Measurements from ENCODE around the gene DNMT1. TPM values are rescaled to one million over a fixed set of nuclear protein-coding genes. Genes with fewer than 3 reads are reported as not detected.

Gene DNMT1
- total and polyA plus RNA-seq, 12 donors = 11.8 to 36.4 (median 21.6) TPM

- intact Hi-C loops (cut with DNase I) = loop anchor here in 3 of 10 donors (1.0 to 5.0 kb wide), 2 partner anchors 13 to 146 kb away; partner anchors contain the start of genes MRPL4 (in 2 of the 3) and EIF3G (in 1 of the 3)
- DNase-seq = peak; percentile 97 to 99
- WGBS, 2 donors = 1 to 2% methylated on average over 71 of the region's 71 CpGs
Observed at GRCh38 chr19:10106100-10106936, 88.4 kb downstream of the DNMT1 start, which contains the start of gene PPAN. Gene PPAN, plus strand, starts transcription at chr19:10106362. Its CDS starts 33 bp downstream, at chr19:10106395.

DNA sequence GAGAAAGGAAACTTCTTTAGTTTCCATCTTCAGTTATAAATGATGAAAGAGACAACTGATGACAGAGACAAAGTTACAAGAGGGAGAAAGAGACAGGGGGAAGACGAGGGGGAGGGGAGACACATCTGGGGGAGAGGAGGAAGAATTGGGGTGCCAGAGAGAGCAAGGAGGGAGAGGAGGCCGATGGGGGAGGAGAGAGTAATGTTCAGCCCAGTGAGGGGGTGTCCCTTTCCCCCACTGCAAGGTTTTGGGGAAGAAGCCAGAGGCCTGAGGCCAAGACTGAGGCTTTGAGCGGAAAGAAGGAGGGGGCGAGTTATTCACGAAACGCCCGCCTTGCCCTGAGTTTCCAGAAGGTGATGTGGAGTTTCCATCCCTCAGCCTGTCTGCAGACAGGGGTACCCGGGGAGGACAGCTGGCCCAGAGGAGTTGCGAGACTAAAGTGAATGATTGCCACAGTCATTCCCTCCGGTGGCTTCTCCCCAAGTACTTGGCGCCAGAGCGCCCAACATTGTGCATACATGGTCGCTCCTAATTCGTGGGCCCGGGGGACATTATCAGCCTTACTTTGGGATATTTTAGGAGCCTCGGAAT lies 89.1 kb downstream of the DNMT1 start:
- peak overlapping the region in 5 of 10 donors; percentile 46 to 88 (median 85) for H3K27ac ChIP-seq
- no peak for TF ChIP-seq CTCF (IDR thresholded peaks at IDR 0.05)

More at GRCh38 chr19:10106100-10106936, 88.4 kb downstream of the DNMT1 start, which contains the start of gene PPAN:
- peak within 1 kb of the TSS; percentile 54 to 87 (median 79) for H3K4me3 ChIP-seq
- H3K9me3 ChIP-seq = no peaks in the 10 kb centered on the region
- peak within 1 kb of the TSS in 9 of 10 donors; percentile 69 to 88 (median 85) for H3K27ac ChIP-seq
- H3K4me1 ChIP-seq = peaks cover 5 to 52% (median 15%) of the 10 kb centered on the region in 9 donors
- peak; percentile 96 to 99 (median 98) for ATAC-seq
- H3K36me3 ChIP-seq = peaks cover 4 to 42% (median 29%) of the 10 kb centered on the region in 9 donors
- H3K27me3 ChIP-seq = no peaks in the 10 kb centered on the region
- peak in 2 of 9 donors; percentile 5 to 18 for TF ChIP-seq CTCF (IDR thresholded peaks at IDR 0.05)

DNA sequence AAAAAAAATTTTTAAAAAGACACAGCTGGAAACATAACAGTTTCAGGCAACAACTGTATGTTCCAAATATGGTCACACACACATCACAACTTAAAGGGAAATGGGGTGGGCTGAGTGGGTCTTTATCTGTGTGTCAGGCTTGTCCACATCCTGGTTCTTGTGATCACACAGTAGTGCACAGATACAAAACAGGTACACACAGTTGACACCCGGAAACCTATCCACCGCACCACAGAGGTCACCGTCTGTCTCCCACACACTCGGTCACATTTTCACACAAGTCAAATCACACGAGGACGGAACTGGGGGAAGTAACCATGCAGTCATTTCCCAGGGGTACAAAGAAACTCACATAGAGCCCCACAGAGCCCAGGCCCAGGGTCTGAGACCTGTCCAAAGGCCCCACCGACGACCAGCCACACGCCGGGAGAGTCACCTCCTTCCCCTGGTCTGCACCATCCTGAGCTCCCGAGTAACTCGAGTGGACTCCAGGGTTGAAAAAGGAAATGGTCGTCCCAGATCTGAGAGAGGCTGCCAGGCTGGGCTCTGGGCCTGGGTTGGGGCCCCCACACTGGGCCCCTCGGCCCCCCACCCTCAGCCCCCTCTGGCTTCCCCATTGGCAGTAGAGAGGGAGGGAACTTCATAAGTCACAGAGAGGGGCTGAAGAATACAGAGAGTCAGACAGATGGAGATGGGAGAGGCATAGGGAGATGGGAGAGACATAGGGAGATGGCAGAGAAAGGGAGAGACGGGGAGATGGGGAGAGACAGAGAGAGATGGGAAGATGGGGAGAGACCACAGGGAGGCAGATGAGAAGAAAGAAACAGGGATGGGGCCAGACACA lies 89.9 kb downstream of the DNMT1 start:
- peaks cover 5 to 51% (median 15%) of the 10 kb centered on the region in 9 donors for H3K4me1 ChIP-seq
- TF ChIP-seq CTCF (IDR thresholded peaks at IDR 0.05) = no peak
- no peak for ATAC-seq
- peaks cover 4 to 28% (median 18%) of the 10 kb centered on the region in 9 donors for H3K36me3 ChIP-seq
- no peak for DNase-seq
- H3K27me3 ChIP-seq = no peaks in the 10 kb centered on the region
- WGBS, 2 donors = 48 to 61% methylated on average over 15 of the region's 15 CpGs
- H3K4me3 ChIP-seq = no peak overlapping the region
- intact Hi-C loops (cut with DNase I) = loop anchor here in 2 of 10 donors (5.0 kb wide), 1 partner anchor 147 kb away; the partner anchor contains the start of gene MRPL4 (in 2 of the 2)
- no peaks in the 10 kb centered on the region for H3K9me3 ChIP-seq
- H3K27ac ChIP-seq = peak overlapping the region in 1 of 10 donors; percentile 85

More for the DNA sequence above, 89.1 kb downstream of the DNMT1 start:
- no peak for DNase-seq
- ATAC-seq = peak in 4 of 8 donors; percentile 1 to 7 (median 4)
- H3K4me3 ChIP-seq = peak overlapping the region in 9 of 10 donors; percentile 54 to 87 (median 80)
- peaks cover 4 to 35% (median 25%) of the 10 kb centered on the region in 9 donors for H3K36me3 ChIP-seq
- H3K4me1 ChIP-seq = peaks cover 5 to 51% (median 15%) of the 10 kb centered on the region in 9 donors
- H3K27me3 ChIP-seq = no peaks in the 10 kb centered on the region
- intact Hi-C loops (cut with DNase I) = loop anchor here in 3 of 10 donors (1.0 to 5.0 kb wide), 2 partner anchors 14 to 147 kb away; partner anchors contain the start of genes MRPL4 (in 2 of the 3) and EIF3G (in 1 of the 3)
- 48 to 50% methylated on average over 16 of the region's 16 CpGs for WGBS, 2 donors
- no peaks in the 10 kb centered on the region for H3K9me3 ChIP-seq
